PFSK-1 (cell line): ENCODE measurements around the gene LONP2.

Experiments
- POLR2AphosphoS5 ChIP-seq: IDR thresholded peaks from 2 replicates; pipeline ENCODE4 v1.6.1; 2012; ENCODE audit warnings: low read depth, mild to moderate bottlenecking, control low read depth, low read length, moderate library complexity
- REST ChIP-seq, 2 experiments: IDR thresholded peaks; 2 replicates each; pipeline versions ENCODE4 v1.6.1 to v1.8.0; 2011 to 2012; ENCODE audit warnings: low read depth in 2 of 2, low read length in 2 of 2, control low read depth in 1 of 2, inconsistent platforms in 1 of 2, mild to moderate bottlenecking in 1 of 2, moderate library complexity in 1 of 2; ENCODE audit not compliant: insufficient read depth in 1 of 2
- SIN3A ChIP-seq: IDR thresholded peaks from 2 replicates; pipeline ENCODE4 v1.6.1; 2012; ENCODE audit warnings: mild to moderate bottlenecking, low read length, moderate library complexity, borderline replicate concordance; ENCODE audit not compliant: insufficient read depth
- TAF1 ChIP-seq: IDR thresholded peaks from 2 replicates; pipeline ENCODE4 v1.6.1; 2012; ENCODE audit warnings: low read length, control low read depth, borderline replicate concordance; ENCODE audit not compliant: insufficient read depth

- TF ChIP-seq POLR2AphosphoS5 (no peak), REST (IDR thresholded peaks at IDR 0.05; ENCODE audit: insufficient read depth in 1 of 2, low read depth in 2 of 2, low read length in 2 of 2) (no peak), TAF1 (no peak), SIN3A (no peak)
Observed at GRCh38 chr16:48317026-48317425, 72.9 kb downstream of the LONP2 start.
